Non-pigmented ciliary epithelial cell (primary cell): ENCODE results near the gene RAB42.
A peak's percentile ranks its signal among the peaks of the same experiment; 100 is the strongest.

Experiments
- DNase-seq: peaks from one replicate; pipeline ENCODE4 v3.0.0-alpha.2; 2010; ENCODE audit warnings: low read depth

The RAB42 gene

DNA sequence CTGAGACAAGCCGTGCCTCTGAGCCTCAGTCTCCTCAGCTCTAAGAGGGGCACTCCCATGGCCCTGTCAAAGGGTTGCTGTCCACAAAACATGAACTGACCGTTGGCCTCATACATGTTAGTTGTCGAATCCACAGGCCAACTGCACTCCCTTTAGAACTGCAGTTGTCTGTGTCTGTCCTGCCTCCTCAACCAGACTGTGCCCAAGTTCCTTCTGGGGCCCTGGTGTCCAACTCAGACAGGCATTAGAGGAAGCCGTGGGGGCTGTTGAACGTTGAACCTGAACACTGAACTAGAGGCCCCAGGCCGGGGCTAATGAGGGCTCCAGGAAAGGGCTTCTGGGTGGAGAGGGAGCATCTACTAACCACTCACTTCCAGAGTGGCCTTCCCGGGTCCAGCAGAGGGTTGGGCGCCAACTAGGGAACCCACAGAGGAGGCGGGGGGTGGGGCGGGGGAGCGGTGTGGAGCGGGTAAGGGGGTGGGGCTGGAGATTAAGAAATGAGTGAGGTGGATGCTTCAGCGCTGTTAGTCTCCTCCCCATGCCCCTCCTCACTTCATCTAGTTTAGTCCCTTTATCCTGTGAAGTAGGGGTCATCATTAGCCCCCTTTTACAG is at the start of gene RAB42:
RAB42 (plus strand) TSS at position 558 of the 613 bp plus-strand sequence. CDS start 247 bp downstream, outside the sequence.
- DNase-seq, result no peak

DNA sequence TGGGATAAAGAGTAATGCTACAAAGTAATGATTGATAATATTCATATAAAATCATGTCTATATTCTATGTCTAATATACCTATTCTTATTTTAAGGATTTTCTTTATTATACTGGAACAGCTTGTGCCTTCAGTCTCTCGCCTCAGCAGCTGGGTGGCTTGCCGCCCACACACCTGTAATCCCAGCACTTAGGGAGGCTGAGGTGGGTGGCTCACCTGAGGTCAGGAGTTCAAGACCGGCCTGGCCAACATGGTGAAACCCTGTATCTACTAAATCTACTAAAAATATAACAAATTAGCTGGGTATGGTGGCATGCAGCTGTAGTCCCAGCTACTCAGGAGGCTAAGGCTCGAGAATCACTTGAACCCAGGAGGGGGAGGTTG is 46.8 kb upstream of the RAB42 start:
- no peak for DNase-seq

- no peak for DNase-seq
Measured at GRCh38 chr1:28548318-28548717, 43.7 kb upstream of the RAB42 start.

- no peak for DNase-seq
Measured at GRCh38 chr1:28551381-28551780, 40.7 kb upstream of the RAB42 start.

- DNase-seq, result peak; percentile 81
Measured at GRCh38 chr1:28552758-28553663, 39.1 kb upstream of the RAB42 start, which contains the start of gene TRNAU1AP. TRNAU1AP (plus strand) TSS chr1:28553085; CDS start chr1:28553111, 26 bp downstream.

- DNase-seq, result no peak
Measured at GRCh38 chr1:28560886-28561285, 31.2 kb upstream of the RAB42 start.

GRCh38 chr1:28564310-28564709 is 27.8 kb upstream of the RAB42 start:
- no peak for DNase-seq

DNA sequence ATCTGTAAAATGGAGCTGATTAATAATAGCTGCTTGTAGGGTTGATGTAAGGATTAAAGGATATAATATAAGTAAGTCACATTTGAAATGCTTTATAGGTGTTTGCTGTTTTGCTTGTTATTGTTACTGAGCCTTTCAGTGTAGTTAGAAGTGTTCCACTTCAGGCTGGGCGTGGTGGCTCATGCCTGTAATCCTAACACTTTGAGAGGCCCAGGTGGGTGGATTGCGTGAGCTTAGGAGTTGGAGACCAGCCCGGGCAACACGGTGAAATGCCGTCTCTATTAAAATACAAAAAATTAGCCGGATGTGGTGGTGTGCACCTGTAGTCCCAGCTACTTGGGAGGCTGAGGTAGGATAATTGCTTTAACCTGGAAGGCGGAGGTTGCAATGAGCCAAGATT is 27.0 kb upstream of the RAB42 start:
- DNase-seq, result no peak

DNA sequence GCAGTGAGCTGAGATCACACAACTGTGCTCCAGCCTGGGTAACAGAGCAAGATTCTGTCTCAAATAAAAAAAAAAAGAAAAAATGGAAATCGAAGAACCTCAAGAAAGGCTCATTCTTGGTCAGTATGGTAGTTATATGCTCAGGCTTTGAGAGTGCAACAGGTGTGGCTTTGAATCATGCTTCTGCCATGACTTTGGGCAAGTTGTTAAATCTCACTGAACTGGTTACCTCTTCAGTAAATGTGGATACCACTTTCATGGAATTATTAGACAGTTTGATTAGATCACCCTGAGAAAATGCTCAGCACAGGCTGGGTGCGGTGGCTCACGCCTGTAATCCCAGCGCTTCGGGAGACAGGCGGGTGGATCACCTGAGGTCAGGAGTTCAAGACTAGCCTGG is 26.3 kb upstream of the RAB42 start:
- no peak for DNase-seq

DNA sequence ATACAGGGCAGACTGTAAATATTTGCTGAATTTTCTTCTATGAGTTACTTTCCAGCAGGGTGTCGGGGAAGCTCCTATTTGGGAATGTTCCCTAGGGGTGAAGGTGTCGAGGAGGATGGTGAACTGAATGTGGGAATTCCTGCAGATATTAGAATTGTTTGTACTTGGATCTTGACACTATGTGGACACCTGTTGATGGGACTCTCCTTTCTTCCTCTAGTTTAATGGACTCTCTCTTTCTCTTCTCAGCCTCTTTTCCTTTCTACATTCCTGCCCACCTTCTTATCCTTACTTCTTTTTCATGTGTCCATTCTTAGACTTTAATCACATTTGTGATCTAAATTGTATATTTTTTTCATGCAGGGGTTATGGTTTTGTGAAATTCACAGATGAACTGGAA is 25.1 kb upstream of the RAB42 start:
- no peak for DNase-seq

- no peak for DNase-seq
Measured at GRCh38 chr1:28571911-28572310, 20.2 kb upstream of the RAB42 start.

- DNase-seq, result peak; percentile 51
Measured at GRCh38 chr1:28572891-28573290, 19.2 kb upstream of the RAB42 start.

DNA sequence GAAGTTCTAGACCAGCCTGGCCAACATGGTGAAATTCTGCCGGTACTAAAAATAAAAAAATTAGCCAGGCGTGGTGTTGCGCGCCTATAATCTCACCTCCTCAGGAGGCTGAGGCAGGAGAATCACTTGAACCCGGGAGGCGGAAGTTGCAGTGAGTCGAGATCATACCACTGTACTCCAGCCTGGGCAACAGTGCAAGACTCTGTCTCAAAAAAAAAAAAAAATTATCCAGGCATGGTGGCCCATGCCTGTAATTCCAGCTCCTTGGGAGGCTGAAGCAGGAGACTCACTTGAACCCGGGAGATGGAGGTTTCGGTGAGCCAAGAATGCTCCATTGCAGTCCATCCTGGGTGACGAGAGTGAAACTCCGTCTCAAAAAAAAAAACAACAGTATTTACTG is 18.5 kb upstream of the RAB42 start:
- no peak for DNase-seq

GRCh38 chr1:28577052-28577678 is 14.9 kb upstream of the RAB42 start:
- no peak for DNase-seq

GRCh38 chr1:28577738-28578536 is 14.1 kb upstream of the RAB42 start:
- no peak for DNase-seq

- no peak for DNase-seq
Measured at GRCh38 chr1:28578696-28579218, 13.3 kb upstream of the RAB42 start.

GRCh38 chr1:28579401-28579800 is 12.7 kb upstream of the RAB42 start:
- DNase-seq, result no peak

DNA sequence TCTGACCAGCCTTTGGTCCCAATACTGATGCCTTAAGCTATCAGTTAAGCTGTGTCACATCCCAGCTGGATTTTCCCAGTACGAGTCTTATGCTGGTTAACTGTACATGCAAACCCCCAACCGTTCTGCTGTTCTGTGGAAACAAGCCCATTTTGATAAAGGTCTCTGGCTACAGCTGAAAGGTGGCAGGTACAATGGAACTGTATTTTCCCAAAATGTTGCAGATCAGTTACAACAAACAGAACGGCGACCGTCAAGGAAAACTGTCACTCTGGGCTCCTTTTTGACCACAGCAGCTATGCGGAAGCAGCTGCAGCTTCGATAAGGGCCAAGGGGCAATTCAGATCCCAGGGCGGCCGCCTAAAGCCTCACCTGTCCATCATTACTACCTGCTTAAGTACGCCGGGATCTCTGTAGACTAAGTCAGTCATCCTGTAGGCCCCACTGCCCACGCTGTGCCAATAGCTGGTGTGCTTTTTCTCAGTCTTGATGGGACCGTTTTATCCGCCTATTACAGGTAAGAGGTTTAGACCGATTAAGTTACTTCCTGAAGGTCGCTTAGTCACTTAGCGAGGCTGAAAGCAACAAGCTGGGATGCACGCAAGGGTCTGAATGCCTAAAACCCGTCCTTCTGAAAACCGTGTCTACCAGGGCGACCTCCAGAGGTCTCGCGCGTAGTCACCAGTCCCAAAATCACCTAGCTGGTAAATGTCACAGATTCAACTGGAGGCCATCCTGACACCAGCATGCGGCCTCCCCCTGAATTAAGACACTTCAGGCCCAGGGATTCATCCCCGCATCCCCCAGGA is 11.1 kb upstream of the RAB42 start:
- DNase-seq, result no peak

DNA sequence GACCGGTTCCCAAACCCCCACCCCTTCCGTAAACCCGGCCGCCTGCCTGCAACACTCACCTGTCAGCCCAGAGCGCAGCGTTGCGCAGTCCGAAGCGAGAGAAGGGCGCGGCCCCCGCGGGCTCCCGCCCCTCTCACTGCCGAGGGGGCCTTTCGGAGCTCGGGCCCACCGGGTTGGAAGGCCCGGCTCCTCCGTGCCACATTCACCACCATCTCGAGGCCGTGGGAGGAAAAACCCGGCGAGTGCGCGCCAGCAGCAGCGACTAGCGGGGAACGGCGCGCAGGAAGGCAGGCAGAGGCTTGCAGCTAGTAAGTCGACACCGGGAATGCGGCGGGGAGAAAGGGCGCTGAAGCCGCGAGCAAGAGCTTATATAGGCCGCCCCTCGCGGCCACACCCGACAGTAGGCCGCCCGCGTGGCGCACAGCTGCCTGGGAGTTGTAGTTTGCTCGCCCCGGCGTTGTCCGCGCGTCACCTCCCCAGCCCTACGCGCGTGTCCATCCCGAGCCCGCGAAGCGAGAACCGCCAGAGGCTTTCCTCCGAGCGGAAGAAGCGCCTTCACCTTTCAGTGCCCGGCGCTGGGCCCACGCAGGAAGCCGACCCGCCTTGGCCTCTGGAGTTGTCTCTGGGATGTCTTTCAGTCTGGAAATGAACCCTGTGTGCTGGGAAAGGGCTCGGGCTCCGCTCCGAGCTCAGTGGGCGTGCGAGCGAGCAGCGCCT is 10.4 kb upstream of the RAB42 start:
- peak; percentile 68 for DNase-seq

GRCh38 chr1:28582248-28582615 is 9.8 kb upstream of the RAB42 start:
- no peak for DNase-seq
